Brain microvascular endothelial cell (primary cell): Measurements from ENCODE around the gene TAS2R9.

Experiments used
- DNase-seq: peaks from one replicate; pipeline ENCODE4 v3.0.0-alpha.2; 2020
- H3K27ac ChIP-seq: fragments of 250-450 bp; sonication (Bioruptor Pico); 2 replicates; pipeline ENCODE4 v1.5.1; 2020; ENCODE audit warnings: mild to moderate bottlenecking, moderate library complexity
- H3K27me3 ChIP-seq: fragments of 250-450 bp; sonication (Bioruptor Pico); replicated peaks from 2 replicates; pipeline ENCODE4 v1.5.1; 2020; ENCODE audit warnings: mild to moderate bottlenecking
- H3K36me3 ChIP-seq: fragments of 250-450 bp; sonication (Bioruptor Pico); replicated peaks from 2 replicates; pipeline ENCODE4 v1.5.1; 2020; ENCODE audit warnings: mild to moderate bottlenecking
- H3K4me3 ChIP-seq: 2 replicates; pipeline ENCODE4 v1.5.1; 2011; ENCODE audit warnings: low read depth, mild to moderate bottlenecking, control low read depth, low read length, moderate library complexity
- in situ Hi-C: cut with HindIII; loops from 2 replicates; pipeline ENCODE4 v1.10.0; 2017; ENCODE audit warnings: low sequenced_read_pairs, low pct_ligation_motif_present
- TF ChIP-seq, protein P1 (sequence below): IDR thresholded peaks from 2 replicates; pipeline ENCODE4 v1.5.1; 2011; ENCODE audit warnings: low read depth, mild to moderate bottlenecking, moderate library complexity, low read length, control low read depth, inconsistent platforms; ENCODE audit errors: missing control alignments

TAS2R9 gene

DNA sequence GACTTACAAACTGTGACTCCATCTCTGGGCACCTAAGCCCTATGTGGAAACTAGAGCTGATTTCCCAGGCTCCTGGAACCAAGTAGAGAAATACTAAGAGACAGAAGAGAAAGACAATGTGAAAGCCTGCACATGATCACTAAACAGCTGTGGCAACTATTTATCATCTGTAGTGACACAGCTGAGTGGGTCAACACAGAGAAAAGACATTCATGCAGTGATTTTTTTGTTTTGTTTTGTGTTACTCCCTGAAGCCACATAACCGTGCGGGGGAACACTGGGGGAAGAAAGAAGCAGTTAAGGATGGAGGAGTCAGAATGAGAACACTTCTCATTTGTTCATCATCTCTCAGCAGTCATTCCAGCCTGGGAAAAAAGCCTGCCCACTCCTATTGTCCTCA, 37.8 kb upstream of the TAS2R9 start:
- in situ Hi-C loops = no loop called here
- H3K27me3 ChIP-seq = no peaks in the 10 kb centered on the region
- no peaks in the 10 kb centered on the region for H3K36me3 ChIP-seq
- no peak for DNase-seq
- TF ChIP-seq, protein P1, sequence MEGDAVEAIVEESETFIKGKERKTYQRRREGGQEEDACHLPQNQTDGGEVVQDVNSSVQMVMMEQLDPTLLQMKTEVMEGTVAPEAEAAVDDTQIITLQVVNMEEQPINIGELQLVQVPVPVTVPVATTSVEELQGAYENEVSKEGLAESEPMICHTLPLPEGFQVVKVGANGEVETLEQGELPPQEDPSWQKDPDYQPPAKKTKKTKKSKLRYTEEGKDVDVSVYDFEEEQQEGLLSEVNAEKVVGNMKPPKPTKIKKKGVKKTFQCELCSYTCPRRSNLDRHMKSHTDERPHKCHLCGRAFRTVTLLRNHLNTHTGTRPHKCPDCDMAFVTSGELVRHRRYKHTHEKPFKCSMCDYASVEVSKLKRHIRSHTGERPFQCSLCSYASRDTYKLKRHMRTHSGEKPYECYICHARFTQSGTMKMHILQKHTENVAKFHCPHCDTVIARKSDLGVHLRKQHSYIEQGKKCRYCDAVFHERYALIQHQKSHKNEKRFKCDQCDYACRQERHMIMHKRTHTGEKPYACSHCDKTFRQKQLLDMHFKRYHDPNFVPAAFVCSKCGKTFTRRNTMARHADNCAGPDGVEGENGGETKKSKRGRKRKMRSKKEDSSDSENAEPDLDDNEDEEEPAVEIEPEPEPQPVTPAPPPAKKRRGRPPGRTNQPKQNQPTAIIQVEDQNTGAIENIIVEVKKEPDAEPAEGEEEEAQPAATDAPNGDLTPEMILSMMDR = no peak
- H3K4me3 ChIP-seq = no peak overlapping the region
- no peak overlapping the region for H3K27ac ChIP-seq

DNA sequence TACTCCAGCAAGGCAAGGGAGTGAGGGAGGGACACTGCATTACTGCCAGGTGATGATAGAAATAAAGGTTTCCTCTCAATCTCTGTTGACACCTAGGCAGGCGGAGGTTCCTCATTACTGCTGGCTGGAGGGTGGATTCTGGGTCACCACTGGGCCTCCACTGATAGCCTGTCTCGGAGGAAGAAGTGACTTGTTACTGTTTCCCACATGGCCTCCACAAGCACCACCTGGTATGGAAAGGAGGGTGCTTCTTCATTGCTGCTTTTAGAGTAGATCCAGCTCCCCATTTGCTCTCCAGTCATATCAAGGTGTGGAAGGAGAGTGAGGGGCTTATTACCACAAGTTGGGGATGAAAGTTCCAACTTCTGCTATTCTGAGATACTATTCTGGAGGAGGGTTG, 32.9 kb upstream of the TAS2R9 start:
- in situ Hi-C loops = no loop called here
- no peak overlapping the region for H3K4me3 ChIP-seq
- no peak for DNase-seq
- no peaks in the 10 kb centered on the region for H3K27me3 ChIP-seq
- H3K36me3 ChIP-seq = no peaks in the 10 kb centered on the region
- no peak overlapping the region for H3K27ac ChIP-seq
- TF ChIP-seq, protein P1 = no peak

DNA sequence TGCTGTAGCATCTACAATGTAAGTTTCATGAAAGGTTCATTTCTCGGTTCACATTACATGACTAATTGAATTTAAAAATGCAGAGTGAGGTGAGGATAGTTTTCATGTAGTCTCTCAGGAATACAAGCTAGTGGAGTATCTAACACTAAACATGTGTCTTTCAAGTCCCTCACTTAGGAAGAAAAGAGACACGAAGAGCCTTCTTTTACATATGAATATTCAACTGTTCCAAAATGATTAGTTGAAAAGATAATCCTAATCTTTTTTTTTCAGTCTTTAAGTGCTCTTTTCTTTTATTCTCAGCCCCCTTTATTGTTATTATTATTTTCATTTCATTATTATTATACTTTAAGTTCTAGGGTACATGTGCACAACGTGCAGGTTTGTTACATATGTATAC, 28.5 kb upstream of the TAS2R9 start:
- no peak overlapping the region for H3K4me3 ChIP-seq
- no peaks in the 10 kb centered on the region for H3K36me3 ChIP-seq
- H3K27me3 ChIP-seq = no peaks in the 10 kb centered on the region
- TF ChIP-seq, protein P1 = no peak
- no peak for DNase-seq
- in situ Hi-C loops = no loop called here
- no peak overlapping the region for H3K27ac ChIP-seq

DNA sequence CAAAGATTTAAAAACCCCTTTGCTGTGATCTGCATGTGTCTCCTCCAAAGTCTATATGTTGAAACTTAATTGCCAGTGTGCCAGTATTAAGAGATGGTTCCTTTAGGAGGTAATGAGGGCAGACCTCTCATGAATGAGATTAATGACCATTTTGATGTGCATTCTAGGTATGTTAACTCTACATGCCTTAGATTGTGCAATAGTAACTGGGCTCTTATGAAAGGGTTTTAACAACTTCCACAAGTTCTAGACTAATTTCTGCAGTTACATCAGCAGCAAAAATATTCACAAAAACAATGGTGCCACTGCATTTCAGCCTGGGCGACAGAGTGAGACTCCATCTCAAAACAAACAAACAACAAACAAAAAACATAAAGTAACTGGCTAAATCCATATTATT, 20.0 kb upstream of the TAS2R9 start:
- in situ Hi-C loops = no loop called here
- TF ChIP-seq, protein P1 = no peak
- Histone ChIP-seq H3K4me3 (no peak overlapping the region), H3K36me3 (no peaks in the 10 kb centered on the region), H3K27ac (no peak overlapping the region), H3K27me3 (no peaks in the 10 kb centered on the region)
- no peak for DNase-seq

DNA sequence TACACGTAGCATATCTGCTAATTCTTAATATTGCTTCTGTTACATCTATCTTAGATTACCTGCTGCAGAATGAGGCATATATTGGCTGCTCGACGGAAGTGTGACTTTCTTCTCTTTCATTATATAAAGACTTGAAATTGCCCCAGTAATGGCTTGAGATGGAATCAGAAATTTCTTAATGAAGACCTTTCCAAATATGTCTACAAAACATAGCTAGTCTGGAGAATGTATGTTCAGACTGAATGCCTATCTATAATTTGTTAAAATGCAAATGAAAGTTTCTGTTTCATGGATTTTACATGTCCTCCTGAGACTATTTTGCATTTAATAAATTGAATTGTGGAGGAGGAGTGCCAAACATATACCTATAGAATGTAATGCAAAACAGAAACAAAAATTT, 16.3 kb upstream of the TAS2R9 start, which contains the start of gene TAS2R10:
TSS of gene TAS2R10 (minus strand) at position 101 of the 400 bp plus-strand sequence. CDS start at position 12, 89 bp downstream.
- no peak for DNase-seq
- Histone ChIP-seq H3K36me3 (no peaks in the 10 kb centered on the region), H3K27ac (no peak within 1 kb of the TSS), H3K27me3 (no peaks in the 10 kb centered on the region), H3K4me3 (no peak within 1 kb of the TSS)
- TF ChIP-seq, protein P1 = no peak
- in situ Hi-C loops = no loop called here

DNA sequence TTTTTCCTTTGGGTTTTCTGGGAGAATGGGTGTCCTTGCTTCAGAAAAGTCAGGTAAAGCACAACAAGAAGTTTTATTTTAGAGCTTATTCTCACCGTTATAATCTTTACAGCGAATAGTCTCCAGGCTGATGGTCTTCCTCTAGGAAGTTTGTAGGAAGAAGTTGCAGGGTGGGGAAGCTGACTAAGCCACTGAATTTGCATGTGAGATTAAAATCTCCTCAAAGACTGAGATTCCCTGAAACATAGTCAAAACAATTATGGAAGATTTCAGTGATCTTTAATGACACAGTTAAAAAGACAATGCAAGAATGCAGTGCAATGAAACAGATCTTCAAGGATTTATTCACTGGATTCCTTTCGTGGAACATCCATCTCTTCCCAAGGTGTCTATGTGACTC, 15.0 kb upstream of the TAS2R9 start:
- TF ChIP-seq, protein P1 = no peak
- no peak for DNase-seq
- H3K36me3 ChIP-seq = no peaks in the 10 kb centered on the region
- H3K27ac ChIP-seq = no peak overlapping the region
- H3K27me3 ChIP-seq = no peaks in the 10 kb centered on the region
- in situ Hi-C loops = no loop called here
- no peak overlapping the region for H3K4me3 ChIP-seq
